ENCODE results near the gene RNF144A. TPM values are rescaled to one million over a fixed set of nuclear protein-coding genes. Genes with fewer than 3 reads are reported as not detected.

RNF144A gene
- total RNA-seq, 1 donor from 2014 or later = 16.6 TPM

DNA sequence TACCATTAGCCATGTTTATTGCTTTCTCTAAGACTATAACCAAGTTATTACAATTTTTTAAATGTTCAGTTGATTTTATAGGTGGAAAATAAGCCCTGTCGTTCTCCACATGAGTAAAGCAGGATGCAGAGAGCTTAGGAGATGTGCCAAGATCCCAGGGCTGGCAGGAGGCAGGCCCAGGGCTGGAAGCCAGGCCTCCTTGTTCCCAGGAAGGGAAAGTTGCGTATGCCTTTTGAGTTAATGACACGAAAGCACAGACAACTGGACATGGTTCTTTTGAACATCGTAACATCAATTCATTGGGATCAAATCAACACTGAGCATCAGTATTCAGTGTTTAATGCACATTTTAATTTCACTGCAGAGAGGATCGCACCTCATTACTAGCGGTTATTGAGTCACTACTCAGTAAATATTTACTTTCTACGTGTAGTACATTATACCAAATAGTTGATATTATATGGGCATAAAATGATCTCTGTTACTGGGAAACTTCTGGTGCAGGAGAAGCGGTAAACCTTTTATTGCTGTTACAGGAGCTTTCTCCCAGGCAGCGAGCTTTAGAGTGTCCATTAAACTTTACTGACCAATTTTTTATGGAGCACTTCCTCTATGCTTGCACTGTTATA lies 60.0 kb downstream of the RNF144A start:
- Mint-ChIP-seq H3K36me3 (ENCODE audit: low read depth) (peaks cover 27% of the 10 kb centered on the region), H3K4me1 (ENCODE audit: low read depth) (no peaks in the 10 kb centered on the region), H3K27me3 (ENCODE audit: insufficient read depth) (no peaks in the 10 kb centered on the region), H3K27ac (no peak overlapping the region), H3K9me3 (peaks cover 24% of the 10 kb centered on the region), H3K4me3 (no peak overlapping the region)
- no peak for DNase-seq (ENCODE audit: low spot score)
- intact Hi-C loops (cut with micrococcal nuclease) = no loop called here

DNA sequence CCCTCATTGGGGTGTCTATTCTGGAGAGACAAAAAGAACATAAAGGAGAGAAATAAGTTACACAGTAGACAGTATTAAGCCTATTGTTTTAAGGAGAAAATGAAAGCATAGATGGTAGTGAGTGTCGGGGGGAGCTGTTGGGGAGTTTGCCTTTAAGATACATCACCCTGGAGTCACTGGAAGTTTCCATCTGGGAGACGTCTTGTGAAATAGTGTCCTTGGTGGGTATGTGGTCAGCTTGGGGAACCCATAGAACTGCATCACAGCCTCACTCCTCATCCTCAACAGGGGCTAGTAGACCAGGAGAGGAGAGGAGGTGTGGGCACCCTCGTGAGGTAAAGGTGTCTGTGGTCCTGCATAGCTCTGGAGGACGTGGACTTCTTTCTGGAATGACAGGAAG lies 60.6 kb downstream of the RNF144A start:
- Mint-ChIP-seq H3K9me3 (peaks cover 24% of the 10 kb centered on the region), H3K36me3 (ENCODE audit: low read depth) (peaks cover 27% of the 10 kb centered on the region), H3K4me3 (no peak overlapping the region), H3K4me1 (ENCODE audit: low read depth) (no peaks in the 10 kb centered on the region), H3K27ac (no peak overlapping the region), H3K27me3 (ENCODE audit: insufficient read depth) (no peaks in the 10 kb centered on the region)
- DNase-seq (ENCODE audit: low spot score) = no peak
- intact Hi-C loops (cut with micrococcal nuclease) = no loop called here

DNA sequence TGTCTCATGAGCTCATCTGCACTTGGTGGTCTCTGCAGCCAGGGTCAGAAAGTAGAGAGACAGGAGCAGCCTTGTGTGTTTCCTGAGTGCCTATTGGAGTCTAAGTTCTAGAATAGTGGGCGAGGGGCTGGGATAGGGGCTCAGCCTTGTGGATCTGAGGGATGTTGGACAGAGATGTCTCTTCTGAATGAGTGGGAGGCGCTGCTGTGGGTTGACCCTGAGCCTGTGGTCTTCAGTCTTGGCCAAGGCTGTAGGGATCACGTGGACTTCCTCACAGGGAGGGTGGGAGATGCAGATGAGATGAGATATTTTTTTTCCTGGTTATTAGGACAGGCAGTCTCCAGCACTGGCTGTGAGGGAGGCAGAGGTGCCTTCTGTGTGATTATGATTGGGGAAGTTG lies 61.8 kb downstream of the RNF144A start:
- H3K27ac Mint-ChIP-seq = no peak overlapping the region
- no peaks in the 10 kb centered on the region for H3K4me1 Mint-ChIP-seq (ENCODE audit: low read depth)
- DNase-seq (ENCODE audit: low spot score) = no peak
- H3K4me3 Mint-ChIP-seq = no peak overlapping the region
- H3K9me3 Mint-ChIP-seq = peaks cover 24% of the 10 kb centered on the region
- no peaks in the 10 kb centered on the region for H3K27me3 Mint-ChIP-seq (ENCODE audit: insufficient read depth)
- intact Hi-C loops (cut with micrococcal nuclease) = no loop called here
- peaks cover 27% of the 10 kb centered on the region for H3K36me3 Mint-ChIP-seq (ENCODE audit: low read depth)

DNA sequence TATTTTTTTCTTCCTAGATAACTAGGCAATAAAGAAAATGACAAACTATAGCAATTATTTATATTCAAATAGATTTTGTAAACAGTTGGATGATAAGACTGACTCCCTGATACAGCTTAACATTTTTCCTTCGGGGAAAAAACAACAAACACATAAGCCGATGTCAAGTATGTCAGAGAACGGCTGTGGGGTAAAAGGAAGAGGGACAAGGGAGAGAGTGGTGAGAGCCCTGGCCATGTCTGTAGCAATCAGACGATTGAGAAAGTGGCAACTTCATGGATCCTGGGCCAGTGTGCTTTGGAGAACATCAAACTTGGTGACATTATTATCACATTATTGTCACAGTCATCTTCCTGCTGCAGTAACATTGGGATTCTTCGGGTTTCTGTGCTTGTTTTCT lies 65.2 kb downstream of the RNF144A start:
- peaks cover 24% of the 10 kb centered on the region for H3K9me3 Mint-ChIP-seq
- intact Hi-C loops (cut with micrococcal nuclease) = no loop called here
- no peak for DNase-seq (ENCODE audit: low spot score)
- no peaks in the 10 kb centered on the region for H3K4me1 Mint-ChIP-seq (ENCODE audit: low read depth)
- H3K27ac Mint-ChIP-seq = no peak overlapping the region
- H3K27me3 Mint-ChIP-seq (ENCODE audit: insufficient read depth) = no peaks in the 10 kb centered on the region
- peaks cover 27% of the 10 kb centered on the region for H3K36me3 Mint-ChIP-seq (ENCODE audit: low read depth)
- no peak overlapping the region for H3K4me3 Mint-ChIP-seq

DNA sequence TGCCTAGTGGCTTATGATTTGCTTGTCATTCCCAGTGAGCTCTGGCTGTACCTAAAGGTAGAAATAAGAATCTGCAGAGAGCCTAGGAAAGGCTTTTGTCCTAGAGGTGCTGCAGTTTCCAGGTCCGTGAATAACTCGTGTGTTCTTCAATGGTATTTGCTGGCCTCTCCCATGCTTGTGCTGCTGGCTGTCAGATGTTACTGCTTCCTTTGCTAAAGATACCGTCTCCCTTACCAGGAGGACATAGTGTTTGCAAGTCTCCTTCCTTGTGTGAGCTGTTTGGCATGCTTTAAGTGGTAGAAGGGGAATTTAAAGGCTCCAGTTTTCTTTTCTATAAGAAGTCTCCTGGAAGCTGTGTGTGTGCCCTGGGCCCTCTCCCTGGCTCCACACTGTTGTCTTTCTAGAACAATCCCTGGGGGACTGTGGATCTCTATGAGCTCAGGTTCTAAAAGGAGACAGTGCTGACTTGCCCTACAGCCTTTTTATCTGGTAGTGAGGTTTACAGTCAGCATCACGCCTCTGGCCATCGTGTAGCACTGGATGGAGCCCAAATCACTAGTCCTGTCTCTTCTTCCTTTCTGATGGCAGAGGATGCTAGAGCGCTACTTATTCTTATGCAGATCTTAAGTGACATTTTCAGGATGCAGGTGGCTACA lies 65.8 kb downstream of the RNF144A start:
- Mint-ChIP-seq H3K4me1 (ENCODE audit: low read depth) (no peaks in the 10 kb centered on the region), H3K36me3 (ENCODE audit: low read depth) (peaks cover 22% of the 10 kb centered on the region), H3K27me3 (ENCODE audit: insufficient read depth) (no peaks in the 10 kb centered on the region), H3K27ac (no peak overlapping the region), H3K9me3 (peaks cover 24% of the 10 kb centered on the region), H3K4me3 (no peak overlapping the region)
- intact Hi-C loops (cut with micrococcal nuclease) = no loop called here
- DNase-seq (ENCODE audit: low spot score) = no peak

DNA sequence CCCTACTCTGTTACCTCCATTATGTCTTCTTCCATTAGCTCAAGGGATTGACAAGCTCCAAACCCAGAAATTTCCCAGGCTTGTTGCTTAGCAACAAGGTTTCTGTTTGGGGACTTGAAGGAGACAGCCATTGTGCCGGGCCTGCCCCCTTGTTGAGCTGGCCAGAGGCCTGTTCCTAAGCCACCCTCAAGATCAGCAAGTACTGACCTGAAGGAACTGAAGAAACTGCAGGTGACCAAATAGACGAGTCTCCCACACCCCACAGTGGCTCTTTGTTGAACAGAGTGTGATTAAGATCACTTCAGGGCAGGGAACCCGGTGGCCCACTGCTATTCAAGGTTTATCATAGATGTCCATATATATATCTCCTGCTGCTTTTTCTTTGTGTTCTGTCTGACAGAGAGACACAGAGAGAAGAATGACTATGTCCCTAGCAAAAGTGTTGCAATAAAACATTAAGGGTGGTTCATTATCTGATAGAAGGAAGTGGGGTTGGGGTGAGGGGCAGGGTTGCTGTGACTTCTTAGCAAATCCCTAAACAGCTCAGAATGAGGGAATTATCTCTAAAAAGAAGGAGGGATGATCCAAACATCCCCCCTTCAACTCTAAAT lies 69.2 kb downstream of the RNF144A start:
- intact Hi-C loops (cut with micrococcal nuclease) = no loop called here
- Mint-ChIP-seq H3K36me3 (ENCODE audit: low read depth) (peaks cover 8% of the 10 kb centered on the region), H3K9me3 (peaks cover 4% of the 10 kb centered on the region), H3K27me3 (ENCODE audit: insufficient read depth) (no peaks in the 10 kb centered on the region), H3K27ac (no peak overlapping the region), H3K4me1 (ENCODE audit: low read depth) (no peaks in the 10 kb centered on the region), H3K4me3 (no peak overlapping the region)
- DNase-seq (ENCODE audit: low spot score) = no peak

DNA sequence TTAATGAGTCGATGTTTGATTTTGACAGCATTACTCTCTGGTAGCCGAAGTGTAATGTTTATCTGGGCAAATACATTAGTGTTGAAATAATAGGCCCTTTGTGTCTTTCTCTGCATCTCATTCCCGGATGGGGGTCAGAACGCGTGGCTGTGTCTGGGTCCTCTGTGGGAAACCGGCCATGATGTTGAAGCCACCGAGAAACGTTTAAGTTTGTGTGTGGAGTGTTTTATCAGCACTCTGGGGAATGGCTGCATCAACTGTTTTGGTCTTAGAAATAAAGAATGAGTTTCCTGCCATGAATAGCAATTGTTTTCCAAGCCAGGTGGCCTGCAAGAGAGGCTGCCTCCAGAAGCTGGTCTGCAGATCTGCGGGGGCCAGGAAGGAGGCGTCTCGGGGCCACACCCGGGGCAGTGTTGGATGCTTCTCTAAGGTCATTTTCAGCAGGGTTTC lies 69.7 kb downstream of the RNF144A start:
- Mint-ChIP-seq H3K36me3 (ENCODE audit: low read depth) (peaks cover 4% of the 10 kb centered on the region), H3K4me3 (no peak overlapping the region), H3K27me3 (ENCODE audit: insufficient read depth) (no peaks in the 10 kb centered on the region), H3K27ac (no peak overlapping the region), H3K4me1 (ENCODE audit: low read depth) (no peaks in the 10 kb centered on the region), H3K9me3 (no peaks in the 10 kb centered on the region)
- intact Hi-C loops (cut with micrococcal nuclease) = no loop called here
- no peak for DNase-seq (ENCODE audit: low spot score)

DNA sequence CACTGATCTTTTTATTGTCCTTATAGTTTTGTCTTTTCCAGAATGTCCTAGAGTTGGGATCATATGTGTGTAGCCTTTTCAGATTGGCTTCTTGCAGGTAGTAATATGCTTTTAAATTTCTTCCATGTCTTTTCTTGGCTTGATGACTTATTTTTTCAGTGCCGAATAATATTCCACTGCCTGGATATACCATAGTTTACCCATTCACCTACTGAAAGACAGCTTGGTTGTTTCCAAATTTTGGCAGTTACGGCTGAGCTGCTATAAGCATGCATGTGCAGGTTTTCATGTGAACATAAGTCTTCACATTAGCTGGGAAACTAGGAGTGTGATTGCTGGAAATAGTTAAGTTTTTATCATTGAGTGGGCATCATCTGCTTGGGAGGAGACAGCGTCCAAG lies 73.7 kb downstream of the RNF144A start:
- no peak overlapping the region for H3K4me3 Mint-ChIP-seq
- intact Hi-C loops (cut with micrococcal nuclease) = no loop called here
- no peaks in the 10 kb centered on the region for H3K9me3 Mint-ChIP-seq
- H3K27me3 Mint-ChIP-seq (ENCODE audit: insufficient read depth) = no peaks in the 10 kb centered on the region
- no peak overlapping the region for H3K27ac Mint-ChIP-seq
- peaks cover 4% of the 10 kb centered on the region for H3K36me3 Mint-ChIP-seq (ENCODE audit: low read depth)
- DNase-seq (ENCODE audit: low spot score) = no peak
- H3K4me1 Mint-ChIP-seq (ENCODE audit: low read depth) = no peaks in the 10 kb centered on the region

DNA sequence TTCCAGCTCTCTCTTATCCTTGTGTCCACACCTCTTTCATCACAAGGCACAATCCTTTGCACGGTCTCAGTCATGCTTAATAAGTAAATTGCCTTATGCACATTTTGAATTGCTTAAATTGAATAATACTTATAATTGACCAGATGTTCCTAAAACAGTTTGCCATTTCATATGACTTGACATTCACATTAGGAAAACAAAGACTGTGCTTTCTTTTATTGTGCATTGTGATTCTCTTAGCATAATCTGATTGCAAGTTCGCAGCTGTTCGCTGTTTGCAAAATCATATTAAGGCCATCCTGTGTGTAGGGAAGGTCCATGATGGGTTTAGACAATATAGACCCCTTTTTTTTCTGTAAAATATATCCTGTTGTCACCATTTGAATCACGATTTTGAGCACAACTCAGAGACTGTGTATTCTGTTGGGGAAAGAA lies 75.6 kb downstream of the RNF144A start:
- H3K9me3 Mint-ChIP-seq = no peaks in the 10 kb centered on the region
- no peak for DNase-seq (ENCODE audit: low spot score)
- H3K27ac Mint-ChIP-seq = no peak overlapping the region
- intact Hi-C loops (cut with micrococcal nuclease) = no loop called here
- no peaks in the 10 kb centered on the region for H3K27me3 Mint-ChIP-seq (ENCODE audit: insufficient read depth)
- no peaks in the 10 kb centered on the region for H3K4me1 Mint-ChIP-seq (ENCODE audit: low read depth)
- peaks cover 4% of the 10 kb centered on the region for H3K36me3 Mint-ChIP-seq (ENCODE audit: low read depth)
- H3K4me3 Mint-ChIP-seq = no peak overlapping the region

DNA sequence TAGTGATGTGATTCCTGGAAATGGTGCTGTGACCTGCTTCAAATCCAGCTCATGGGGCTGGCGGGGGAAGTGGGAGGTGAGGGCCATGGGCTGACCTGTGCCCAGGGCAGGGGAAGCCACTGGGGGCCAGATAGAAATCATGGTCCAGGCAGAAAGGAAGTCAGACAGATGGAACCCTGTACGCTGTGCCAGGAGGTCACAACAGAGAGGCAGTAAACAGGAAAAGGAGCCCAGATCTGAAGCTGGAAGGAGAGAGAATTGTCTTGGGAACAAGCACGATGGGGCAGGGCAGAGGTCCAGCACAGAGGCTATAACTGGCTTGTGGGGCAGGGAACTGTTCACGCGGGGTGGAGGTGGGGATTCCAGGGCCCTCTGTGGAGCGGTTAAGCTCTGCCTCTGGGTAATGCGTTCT lies 76.0 kb downstream of the RNF144A start:
- Mint-ChIP-seq H3K36me3 (ENCODE audit: low read depth) (peaks cover 4% of the 10 kb centered on the region), H3K4me1 (ENCODE audit: low read depth) (no peaks in the 10 kb centered on the region), H3K27ac (no peak overlapping the region), H3K27me3 (ENCODE audit: insufficient read depth) (no peaks in the 10 kb centered on the region), H3K4me3 (no peak overlapping the region), H3K9me3 (no peaks in the 10 kb centered on the region)
- DNase-seq (ENCODE audit: low spot score) = no peak
- intact Hi-C loops (cut with micrococcal nuclease) = no loop called here

DNA sequence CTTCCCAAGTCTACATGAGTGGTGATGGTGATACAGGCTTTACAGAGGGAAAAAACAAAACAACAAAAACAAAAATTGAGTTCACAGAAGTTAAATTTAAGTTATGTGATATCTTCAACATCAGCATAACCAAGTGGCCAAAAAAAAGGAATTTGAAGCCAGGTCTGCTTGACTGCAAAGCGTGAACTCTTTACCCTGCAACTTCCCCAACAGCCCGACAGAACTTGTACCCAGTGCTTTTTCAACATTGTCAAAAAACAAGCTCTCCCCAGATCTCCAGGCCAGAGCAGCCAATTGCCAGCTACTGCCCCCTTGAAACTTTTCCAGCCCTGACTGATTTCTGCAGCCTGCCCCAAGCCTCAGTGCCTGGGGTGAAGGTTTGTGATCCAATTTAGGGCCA lies 76.7 kb downstream of the RNF144A start:
- Mint-ChIP-seq H3K9me3 (no peaks in the 10 kb centered on the region), H3K27me3 (ENCODE audit: insufficient read depth) (no peaks in the 10 kb centered on the region), H3K4me1 (ENCODE audit: low read depth) (no peaks in the 10 kb centered on the region), H3K36me3 (ENCODE audit: low read depth) (peaks cover 4% of the 10 kb centered on the region), H3K4me3 (no peak overlapping the region), H3K27ac (no peak overlapping the region)
- intact Hi-C loops (cut with micrococcal nuclease) = no loop called here
- no peak for DNase-seq (ENCODE audit: low spot score)

DNA sequence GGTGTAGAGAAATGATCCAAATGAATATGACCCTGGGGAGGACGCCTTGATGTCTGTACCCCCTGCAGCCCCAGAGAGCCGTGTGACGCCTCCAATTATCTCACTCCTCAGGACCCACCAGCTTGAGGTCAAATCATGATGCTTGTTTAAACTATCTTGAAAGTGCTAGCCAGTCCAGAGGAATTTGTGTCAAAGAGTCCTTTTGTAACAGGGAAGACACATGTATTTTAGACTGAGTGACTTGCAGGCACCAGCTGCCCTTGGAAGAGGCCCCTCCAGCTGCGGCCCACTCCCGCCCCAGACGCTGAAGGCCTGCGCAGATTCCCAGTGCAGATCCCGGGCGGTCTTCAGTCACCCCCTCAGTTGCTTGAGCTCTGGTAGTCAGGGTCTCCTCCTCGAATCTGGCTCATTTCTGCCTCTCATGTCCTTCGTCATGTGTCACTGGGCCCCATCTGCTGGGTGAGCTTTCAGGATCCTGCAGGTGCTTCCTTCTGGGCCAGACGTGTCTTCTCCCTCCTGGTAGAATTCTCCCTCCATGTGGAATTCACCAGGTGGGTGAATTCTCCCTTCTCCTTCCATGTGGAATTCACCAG lies 77.4 kb downstream of the RNF144A start:
- DNase-seq (ENCODE audit: low spot score) = no peak
- H3K27ac Mint-ChIP-seq = no peak overlapping the region
- H3K27me3 Mint-ChIP-seq (ENCODE audit: insufficient read depth) = no peaks in the 10 kb centered on the region
- peaks cover 4% of the 10 kb centered on the region for H3K36me3 Mint-ChIP-seq (ENCODE audit: low read depth)
- intact Hi-C loops (cut with micrococcal nuclease) = no loop called here
- H3K4me3 Mint-ChIP-seq = no peak overlapping the region
- no peaks in the 10 kb centered on the region for H3K9me3 Mint-ChIP-seq
- no peaks in the 10 kb centered on the region for H3K4me1 Mint-ChIP-seq (ENCODE audit: low read depth)

DNA sequence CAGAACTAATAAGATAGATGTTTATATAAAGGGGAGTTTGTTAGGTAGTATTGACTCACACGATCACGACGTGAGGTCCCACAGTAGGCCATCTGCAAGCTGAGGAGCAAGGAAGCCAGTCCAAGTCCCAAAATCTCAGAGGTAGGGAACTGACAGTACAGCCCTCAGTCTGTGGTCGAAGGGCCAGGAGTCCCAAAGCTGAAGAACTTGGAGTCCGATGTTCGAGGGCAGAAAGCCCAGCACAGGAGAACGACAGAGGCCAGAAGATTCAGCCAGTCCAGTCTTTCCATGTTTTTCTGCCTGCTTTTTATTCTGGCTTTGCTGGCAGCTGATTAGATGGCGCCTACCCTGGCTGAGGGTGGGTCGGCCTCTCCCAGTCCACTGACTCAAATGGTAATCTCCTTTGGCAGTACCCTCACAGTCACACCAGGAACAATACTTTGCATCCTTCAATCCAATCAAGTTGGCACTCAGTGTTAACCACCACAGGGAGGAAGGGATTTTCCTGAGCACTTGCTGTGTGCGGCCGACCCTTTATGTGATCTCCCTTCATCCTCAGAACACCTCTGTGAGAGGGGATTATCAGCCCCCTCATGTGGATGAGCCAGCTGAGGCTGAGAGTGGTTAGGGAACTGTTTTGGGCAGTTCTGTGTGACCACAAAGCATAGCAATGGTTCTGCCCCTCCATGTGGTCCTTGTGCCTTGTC lies 78.3 kb downstream of the RNF144A start:
- Mint-ChIP-seq H3K27me3 (ENCODE audit: insufficient read depth) (no peaks in the 10 kb centered on the region), H3K4me3 (no peak overlapping the region), H3K4me1 (ENCODE audit: low read depth) (no peaks in the 10 kb centered on the region), H3K36me3 (ENCODE audit: low read depth) (peaks cover 4% of the 10 kb centered on the region), H3K27ac (no peak overlapping the region), H3K9me3 (no peaks in the 10 kb centered on the region)
- intact Hi-C loops (cut with micrococcal nuclease) = no loop called here
- no peak for DNase-seq (ENCODE audit: low spot score)

All from activated T-helper 1 cell treated with anti-CD3 and anti-CD28 coated beads, Interleukin-12 subunit alpha, Interleukin-12 subunit beta, Interleukin-2, Interleukin-4 antibody, amounts not matched to agents 30 ng/mL and 10 ng/mL and 1 ng/mL, durations not matched to agents 14 hours and 24 hours and 36 hours (primary cell).